HepG2 (cell line): ENCODE measurements around the gene DUSP9. TPM values are rescaled to one million over a fixed set of nuclear protein-coding genes. Genes with fewer than 3 reads are reported as not detected.
A peak's percentile ranks its signal among the peaks of the same experiment; 100 is the strongest.

Experiments
- CC2D1A ChIP-seq: sonication (generic); formaldehyde crosslinking; IDR thresholded peaks from 2 replicates; pipeline ENCODE4 v1.8.1; 2023; ENCODE audit warnings: mild to moderate bottlenecking, missing genetic modification reagents
- FOXJ3 ChIP-seq: sonication (generic); formaldehyde crosslinking; IDR thresholded peaks from 2 replicates; pipeline ENCODE4 v1.4.0; 2020; ENCODE audit warnings: missing genetic modification reagents, mild to moderate bottlenecking, borderline replicate concordance
- FOXP4 ChIP-seq: sonication (generic); formaldehyde crosslinking; IDR thresholded peaks from 2 replicates; pipeline ENCODE4 v1.4.0; 2020; ENCODE audit warnings: missing genetic modification reagents
- HDAC2 ChIP-seq: sonication (generic); formaldehyde crosslinking; IDR thresholded peaks from 2 replicates; pipeline ENCODE4 v1.4.0; 2020; ENCODE audit warnings: missing genetic modification reagents
- HNF4A ChIP-seq: sonication (generic); formaldehyde crosslinking; IDR thresholded peaks from 2 replicates; pipeline ENCODE4 v1.4.0; 2020; ENCODE audit warnings: missing genetic modification reagents
- IRF2 ChIP-seq: IDR thresholded peaks from 2 replicates; pipeline ENCODE4 v1.6.1; 2018; ENCODE audit warnings: missing genetic modification reagents, missing compliant biosample characterization
- KLF6 ChIP-seq: IDR thresholded peaks from 2 replicates; pipeline ENCODE4 v1.8.0; 2016; ENCODE audit warnings: missing biosample characterization, missing genetic modification reagents
- NBN ChIP-seq: fragments of 450-650 bp; conservative IDR thresholded peaks from 2 replicates; pipeline ENCODE4 v1.6.1; 2017
- PHF20 ChIP-seq: sonication (generic); formaldehyde crosslinking; IDR thresholded peaks from 2 replicates; pipeline ENCODE4 v1.5.0; 2020; ENCODE audit warnings: mild to moderate bottlenecking, missing genetic modification reagents
- REST ChIP-seq, 2 experiments: IDR thresholded peaks; 2 replicates each; pipeline ENCODE4 v1.6.1; 2011 to 2012; ENCODE audit warnings: low read length in 2 of 2, borderline replicate concordance in 1 of 2, low read depth in 1 of 2, mild to moderate bottlenecking in 1 of 2, moderate library complexity in 1 of 2
- SMAD9 ChIP-seq: sonication (generic); formaldehyde crosslinking; IDR thresholded peaks from 2 replicates; pipeline ENCODE4 v1.5.1; 2020; ENCODE audit warnings: mild to moderate bottlenecking, missing genetic modification reagents
- SMARCE1 ChIP-seq: fragments of 450-650 bp; IDR thresholded peaks from 2 replicates; pipeline ENCODE4 v1.6.1; 2017; ENCODE audit warnings: borderline replicate concordance
- SUZ12 ChIP-seq: fragments of 150-350 bp; IDR thresholded peaks from 2 replicates; pipeline ENCODE4 v1.6.1; 2014; ENCODE audit warnings: low read depth, low read length
- TBX2 ChIP-seq: sonication (generic); formaldehyde crosslinking; IDR thresholded peaks from 2 replicates; pipeline ENCODE4 v1.5.0; 2020; ENCODE audit warnings: missing genetic modification reagents, mild to moderate bottlenecking, borderline replicate concordance
- YEATS4 ChIP-seq: sonication (generic); formaldehyde crosslinking; IDR thresholded peaks from 2 replicates; pipeline ENCODE4 v1.4.0; 2020; ENCODE audit warnings: missing genetic modification reagents, borderline replicate concordance
- ZC3H13 ChIP-seq: sonication (generic); formaldehyde crosslinking; IDR thresholded peaks from 2 replicates; pipeline ENCODE4 v1.8.1; 2023; ENCODE audit warnings: mild to moderate bottlenecking, missing genetic modification reagents, moderate library complexity
- ZEB1 ChIP-seq: IDR thresholded peaks from 2 replicates; pipeline ENCODE4 v1.6.1; 2012; ENCODE audit warnings: mild to moderate bottlenecking, low read depth, inconsistent platforms; ENCODE audit not compliant: insufficient replicate concordance
- ZFP36L1 ChIP-seq: sonication (generic); formaldehyde crosslinking; IDR thresholded peaks from 2 replicates; pipeline ENCODE4 v1.8.0; 2022; ENCODE audit warnings: mild to moderate bottlenecking, missing genetic modification reagents, moderate library complexity
- ZNF10 ChIP-seq: sonication (generic); formaldehyde crosslinking; IDR thresholded peaks from 2 replicates; pipeline ENCODE4 v1.4.0; 2020; ENCODE audit warnings: mild to moderate bottlenecking, low read depth, missing genetic modification reagents, borderline replicate concordance
- ZNF12 ChIP-seq: sonication (generic); formaldehyde crosslinking; IDR thresholded peaks from 2 replicates; pipeline ENCODE4 v1.5.0; 2020; ENCODE audit warnings: missing genetic modification reagents
- ZNF138 ChIP-seq: sonication (generic); formaldehyde crosslinking; IDR thresholded peaks from 2 replicates; pipeline ENCODE4 v1.5.0; 2020; ENCODE audit warnings: mild to moderate bottlenecking, low read depth, missing genetic modification reagents
- ZNF143 ChIP-seq: sonication (generic); formaldehyde crosslinking; IDR thresholded peaks from 2 replicates; pipeline ENCODE4 v1.4.0; 2020; ENCODE audit warnings: missing genetic modification reagents
- ZNF234 ChIP-seq: sonication (generic); formaldehyde crosslinking; conservative IDR thresholded peaks from 2 replicates; pipeline ENCODE4 v1.5.1; 2020; ENCODE audit warnings: mild to moderate bottlenecking, missing genetic modification reagents
- ZNF34 ChIP-seq: sonication (generic); formaldehyde crosslinking; IDR thresholded peaks from 2 replicates; pipeline ENCODE4 v1.4.0; 2020; ENCODE audit warnings: mild to moderate bottlenecking, missing genetic modification reagents, borderline replicate concordance
- ZNF562 ChIP-seq: sonication (generic); formaldehyde crosslinking; IDR thresholded peaks from 2 replicates; pipeline ENCODE4 v1.8.0; 2022; ENCODE audit warnings: missing genetic modification reagents, borderline replicate concordance
- polyA plus RNA-seq, 8 experiments: library from polyadenylated mRNA; depleted of rRNA in 3 of 8; stranded (reverse) in 7 of 8; unstranded in 1 of 8; fragments of >200 nt; fragmentation: Illumina TruSeq in 4 of 8; extraction: Trizol in 4 of 8; gene quantifications; 2 replicates each; pipeline versions ENCODE4 v1.2.1 to v1.2.3, GENCODE V29; 2011 to 2016; ENCODE audit warnings: low read depth in 4 of 8, missing spikeins in 1 of 8, mixed read lengths in 1 of 8; ENCODE audit not compliant: insufficient read depth in 1 of 8
- total RNA-seq, 5 experiments: library from RNA; depleted of rRNA; stranded (reverse); fragments of >200 nt; fragmentation: Illumina TruSeq; extraction: Trizol; gene quantifications; 2 replicates each; pipeline ENCODE4 v1.2.3, GENCODE V29; 2016; ENCODE audit warnings: low read depth in 1 of 5

The DUSP9 gene
- total and polyA plus RNA-seq, 2 of the 13 experiments (the other 11 are each of a cell fraction or from before 2014, with no cell fraction given) = 235 to 435 TPM

GRCh38 chrX:153626863-153627674 lies 19.9 kb upstream of the DUSP9 start (continued):
- 0 out of 2 replicates have a peak, but pooled peaks have one; percentile 32 for TF ChIP-seq FOXP4
- TF ChIP-seq ZNF138 (CRISPR knock-in tag) = no peak
- no peak for TF ChIP-seq SMARCE1
- TF ChIP-seq YEATS4 (CRISPR knock-in tag) = peak; percentile 43; the same call in 1 of the 2 replicates
- TF ChIP-seq ZNF10 (CRISPR knock-in tag) = no peak
- 0 out of 2 replicates have a peak, but pooled peaks have one; percentile 4 for TF ChIP-seq KLF6 (CRISPR knock-in tag)
- no peak for TF ChIP-seq ZFP36L1 (CRISPR knock-in tag)
- no peak for TF ChIP-seq ZNF562 (CRISPR knock-in tag)
- TF ChIP-seq ZEB1 = no peak
- TF ChIP-seq ZNF34 = no peak
- no peak for TF ChIP-seq ZNF234 (CRISPR knock-in tag)
- TF ChIP-seq FOXJ3 (CRISPR knock-in tag) = no peak
- TF ChIP-seq ZC3H13 = no peak; the same call in 1 of the 2 replicates
- TF ChIP-seq SMAD9 (CRISPR knock-in tag) = no peak
- TF ChIP-seq ZNF12 (CRISPR knock-in tag) = peak; percentile 14; the same call in 1 of the 2 replicates
- TF ChIP-seq SUZ12 = no peak
- peak; percentile 90 for TF ChIP-seq HNF4A (CRISPR knock-in tag)
- TF ChIP-seq REST (IDR thresholded peaks at IDR 0.05; ENCODE audit: borderline replicate concordance in 1 of 2, low read depth in 1 of 2, low read length in 2 of 2) = peak in 1 of 2 experiments; percentile 50; a peak in 1 of 4 replicates
- TF ChIP-seq ZNF143 (CRISPR knock-in tag) = 0 out of 2 replicates have a peak, but pooled peaks have one; percentile 35
- no peak for TF ChIP-seq NBN
- peak; percentile 50; the same call in 1 of the 2 replicates for TF ChIP-seq HDAC2 (CRISPR knock-in tag)
- 0 out of 2 replicates have a peak, but pooled peaks have one; percentile 9 for TF ChIP-seq IRF2 (CRISPR knock-in tag)
- TF ChIP-seq CC2D1A (CRISPR knock-in tag) = no peak
- TF ChIP-seq TBX2 (CRISPR knock-in tag) = no peak
- no peak for TF ChIP-seq PHF20 (CRISPR knock-in tag)
